K562 (cell line): Measurements from ENCODE around the gene STON1. TPM values are rescaled to one million over a fixed set of nuclear protein-coding genes. Genes with fewer than 3 reads are reported as not detected.

Source experiments
- CHD1 ChIP-seq: fragments of 200-600 bp; sonication (generic); IDR thresholded peaks from one replicate; pipeline ENCODE4 v1.6.1; 2012; ENCODE audit warnings: mild to moderate bottlenecking, moderate library complexity, low read length, inconsistent platforms
- ETV1 ChIP-seq: fragments of 450-650 bp; conservative IDR thresholded peaks from 2 replicates; pipeline ENCODE4 v1.6.1; 2016; ENCODE audit warnings: missing genetic modification characterization, control low read depth, low read depth, missing compliant biosample characterization
- ZNF408 ChIP-seq: fragments of 250-450 bp; sonication (Bioruptor Pico); IDR thresholded peaks from 2 replicates; pipeline ENCODE4 v1.4.0; 2020; ENCODE audit warnings: low read depth, mild to moderate bottlenecking, moderate library complexity
- polyA plus RNA-seq, 8 experiments: library from polyadenylated mRNA; depleted of rRNA in 4 of 8; stranded (reverse) in 5 of 8; unstranded in 3 of 8; fragments of >200 nt; fragmentation: Nextera tagmentation in 2 of 8; fragmentation: Illumina TruSeq in 1 of 8; extraction: Ambion mirVana in 2 of 8; extraction: Trizol in 1 of 8; gene quantifications; 2 replicates each; pipeline versions ENCODE4 v1.2.1 to v1.2.3, GENCODE V29; 2011 to 2014; ENCODE audit warnings: inconsistent platforms in 1 of 8, missing spikeins in 1 of 8
- total RNA-seq, 7 experiments: library from RNA; depleted of rRNA in 6 of 7; stranded (reverse); fragments of >200 nt in 6 of 7; fragmentation: Illumina TruSeq in 2 of 7; extraction: Trizol in 2 of 7; gene quantifications; 2 replicates each; pipeline versions ENCODE4 v1.2.1 to v1.2.3, GENCODE V29; 2011 to 2021; ENCODE audit warnings: low replicate concordance in 1 of 7
- TF ChIP-seq, protein P1 (sequence below): fragments of 450-650 bp; IDR thresholded peaks from 2 replicates; pipeline ENCODE4 v1.6.1; 2018; ENCODE audit not compliant: partially characterized antibody
- TF ChIP-seq, protein P2 (sequence below): fragments of 250-450 bp; sonication (Bioruptor Pico); IDR thresholded peaks from 2 replicates; pipeline ENCODE4 v1.4.0; 2020; ENCODE audit warnings: mild to moderate bottlenecking, moderate library complexity
- TF ChIP-seq, protein P3 (sequence below): sonication (generic); formaldehyde crosslinking; IDR thresholded peaks from 2 replicates; pipeline ENCODE4 v1.8.0; 2023; ENCODE audit warnings: missing genetic modification reagents, mild to moderate bottlenecking, borderline replicate concordance

The STON1 gene
- total and polyA plus RNA-seq, 9 of the 15 experiments (the other 6 are each of a cell fraction or from before 2014, with no cell fraction given), result 0.07 to 1.2 (median 0.55) TPM

DNA sequence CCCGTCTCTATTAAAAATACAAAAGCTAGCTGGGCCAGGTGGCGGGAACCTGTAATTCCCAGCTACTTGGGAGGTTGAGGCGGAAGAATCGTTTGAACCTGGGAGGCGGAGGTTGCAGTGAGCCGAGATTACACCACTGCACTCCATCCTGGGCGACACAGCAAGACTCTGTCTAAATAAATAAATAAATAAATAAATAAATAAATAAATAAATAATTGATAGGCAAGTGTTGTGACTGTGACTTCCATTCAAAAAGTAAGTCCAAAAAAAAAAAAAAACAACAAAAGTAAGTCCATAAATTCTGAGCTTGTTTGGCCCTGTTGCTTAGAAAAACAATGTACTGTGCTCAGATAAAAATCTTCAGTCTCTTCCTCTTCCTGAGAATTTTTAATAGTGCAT is 2.2 kb downstream of the STON1 start (continued):
- TF ChIP-seq, protein P1, sequence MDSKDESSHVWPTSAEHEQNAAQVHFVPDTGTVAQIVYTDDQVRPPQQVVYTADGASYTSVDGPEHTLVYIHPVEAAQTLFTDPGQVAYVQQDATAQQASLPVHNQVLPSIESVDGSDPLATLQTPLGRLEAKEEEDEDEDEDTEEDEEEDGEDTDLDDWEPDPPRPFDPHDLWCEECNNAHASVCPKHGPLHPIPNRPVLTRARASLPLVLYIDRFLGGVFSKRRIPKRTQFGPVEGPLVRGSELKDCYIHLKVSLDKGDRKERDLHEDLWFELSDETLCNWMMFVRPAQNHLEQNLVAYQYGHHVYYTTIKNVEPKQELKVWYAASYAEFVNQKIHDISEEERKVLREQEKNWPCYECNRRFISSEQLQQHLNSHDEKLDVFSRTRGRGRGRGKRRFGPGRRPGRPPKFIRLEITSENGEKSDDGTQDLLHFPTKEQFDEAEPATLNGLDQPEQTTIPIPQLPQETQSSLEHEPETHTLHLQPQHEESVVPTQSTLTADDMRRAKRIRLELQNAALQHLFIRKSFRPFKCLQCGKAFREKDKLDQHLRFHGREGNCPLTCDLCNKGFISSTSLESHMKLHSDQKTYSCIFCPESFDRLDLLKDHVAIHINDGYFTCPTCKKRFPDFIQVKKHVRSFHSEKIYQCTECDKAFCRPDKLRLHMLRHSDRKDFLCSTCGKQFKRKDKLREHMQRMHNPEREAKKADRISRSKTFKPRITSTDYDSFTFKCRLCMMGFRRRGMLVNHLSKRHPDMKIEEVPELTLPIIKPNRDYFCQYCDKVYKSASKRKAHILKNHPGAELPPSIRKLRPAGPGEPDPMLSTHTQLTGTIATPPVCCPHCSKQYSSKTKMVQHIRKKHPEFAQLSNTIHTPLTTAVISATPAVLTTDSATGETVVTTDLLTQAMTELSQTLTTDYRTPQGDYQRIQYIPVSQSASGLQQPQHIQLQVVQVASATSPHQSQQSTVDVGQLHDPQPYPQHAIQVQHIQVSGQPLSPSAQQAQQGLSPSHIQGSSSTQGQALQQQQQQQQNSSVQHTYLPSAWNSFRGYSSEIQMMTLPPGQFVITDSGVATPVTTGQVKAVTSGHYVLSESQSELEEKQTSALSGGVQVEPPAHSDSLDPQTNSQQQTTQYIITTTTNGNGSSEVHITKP, result no peak
- TF ChIP-seq ZNF408 (CRISPR knock-in tag) (no peak), ETV1 (tag) (no peak), CHD1 (no peak)
- TF ChIP-seq, protein P2, sequence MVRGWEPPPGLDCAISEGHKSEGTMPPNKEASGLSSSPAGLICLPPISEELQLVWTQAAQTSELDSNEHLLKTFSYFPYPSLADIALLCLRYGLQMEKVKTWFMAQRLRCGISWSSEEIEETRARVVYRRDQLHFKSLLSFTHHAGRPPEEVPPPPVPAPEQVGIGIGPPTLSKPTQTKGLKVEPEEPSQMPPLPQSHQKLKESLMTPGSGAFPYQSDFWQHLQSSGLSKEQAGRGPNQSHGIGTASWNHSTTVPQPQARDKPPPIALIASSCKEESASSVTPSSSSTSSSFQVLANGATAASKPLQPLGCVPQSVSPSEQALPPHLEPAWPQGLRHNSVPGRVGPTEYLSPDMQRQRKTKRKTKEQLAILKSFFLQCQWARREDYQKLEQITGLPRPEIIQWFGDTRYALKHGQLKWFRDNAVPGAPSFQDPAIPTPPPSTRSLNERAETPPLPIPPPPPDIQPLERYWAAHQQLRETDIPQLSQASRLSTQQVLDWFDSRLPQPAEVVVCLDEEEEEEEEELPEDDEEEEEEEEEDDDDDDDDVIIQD (CRISPR knock-in tag), result no peak
- TF ChIP-seq, protein P3, sequence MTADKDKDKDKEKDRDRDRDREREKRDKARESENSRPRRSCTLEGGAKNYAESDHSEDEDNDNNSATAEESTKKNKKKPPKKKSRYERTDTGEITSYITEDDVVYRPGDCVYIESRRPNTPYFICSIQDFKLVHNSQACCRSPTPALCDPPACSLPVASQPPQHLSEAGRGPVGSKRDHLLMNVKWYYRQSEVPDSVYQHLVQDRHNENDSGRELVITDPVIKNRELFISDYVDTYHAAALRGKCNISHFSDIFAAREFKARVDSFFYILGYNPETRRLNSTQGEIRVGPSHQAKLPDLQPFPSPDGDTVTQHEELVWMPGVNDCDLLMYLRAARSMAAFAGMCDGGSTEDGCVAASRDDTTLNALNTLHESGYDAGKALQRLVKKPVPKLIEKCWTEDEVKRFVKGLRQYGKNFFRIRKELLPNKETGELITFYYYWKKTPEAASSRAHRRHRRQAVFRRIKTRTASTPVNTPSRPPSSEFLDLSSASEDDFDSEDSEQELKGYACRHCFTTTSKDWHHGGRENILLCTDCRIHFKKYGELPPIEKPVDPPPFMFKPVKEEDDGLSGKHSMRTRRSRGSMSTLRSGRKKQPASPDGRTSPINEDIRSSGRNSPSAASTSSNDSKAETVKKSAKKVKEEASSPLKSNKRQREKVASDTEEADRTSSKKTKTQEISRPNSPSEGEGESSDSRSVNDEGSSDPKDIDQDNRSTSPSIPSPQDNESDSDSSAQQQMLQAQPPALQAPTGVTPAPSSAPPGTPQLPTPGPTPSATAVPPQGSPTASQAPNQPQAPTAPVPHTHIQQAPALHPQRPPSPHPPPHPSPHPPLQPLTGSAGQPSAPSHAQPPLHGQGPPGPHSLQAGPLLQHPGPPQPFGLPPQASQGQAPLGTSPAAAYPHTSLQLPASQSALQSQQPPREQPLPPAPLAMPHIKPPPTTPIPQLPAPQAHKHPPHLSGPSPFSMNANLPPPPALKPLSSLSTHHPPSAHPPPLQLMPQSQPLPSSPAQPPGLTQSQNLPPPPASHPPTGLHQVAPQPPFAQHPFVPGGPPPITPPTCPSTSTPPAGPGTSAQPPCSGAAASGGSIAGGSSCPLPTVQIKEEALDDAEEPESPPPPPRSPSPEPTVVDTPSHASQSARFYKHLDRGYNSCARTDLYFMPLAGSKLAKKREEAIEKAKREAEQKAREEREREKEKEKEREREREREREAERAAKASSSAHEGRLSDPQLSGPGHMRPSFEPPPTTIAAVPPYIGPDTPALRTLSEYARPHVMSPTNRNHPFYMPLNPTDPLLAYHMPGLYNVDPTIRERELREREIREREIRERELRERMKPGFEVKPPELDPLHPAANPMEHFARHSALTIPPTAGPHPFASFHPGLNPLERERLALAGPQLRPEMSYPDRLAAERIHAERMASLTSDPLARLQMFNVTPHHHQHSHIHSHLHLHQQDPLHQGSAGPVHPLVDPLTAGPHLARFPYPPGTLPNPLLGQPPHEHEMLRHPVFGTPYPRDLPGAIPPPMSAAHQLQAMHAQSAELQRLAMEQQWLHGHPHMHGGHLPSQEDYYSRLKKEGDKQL (CRISPR knock-in tag), result no peak
